WTC11 (cell line): ENCODE data around the gene KSR2.

Source experiments
- CREB1 ChIP-seq: sonication (generic); formaldehyde crosslinking; IDR thresholded peaks from 2 replicates; pipeline ENCODE4 v1.8.0; 2023; ENCODE audit warnings: mild to moderate bottlenecking, missing genetic modification reagents
- CTCF ChIP-seq: fragments of 200-600 bp; IDR thresholded peaks from 2 replicates; pipeline ENCODE4 v1.8.0; 2022; ENCODE audit warnings: antibody characterized with exemption
- NFYB ChIP-seq: sonication (generic); formaldehyde crosslinking; conservative IDR thresholded peaks from 2 replicates; pipeline ENCODE4 v1.8.0; 2022; ENCODE audit warnings: low read depth, missing genetic modification reagents
- NR1H2 ChIP-seq: sonication (generic); formaldehyde crosslinking; IDR thresholded peaks from 2 replicates; pipeline ENCODE4 v1.9.0; 2021; ENCODE audit warnings: mild to moderate bottlenecking, moderate library complexity, missing genetic modification reagents
- ZBTB43 ChIP-seq: sonication (generic); formaldehyde crosslinking; IDR thresholded peaks from 2 replicates; pipeline ENCODE4 v1.8.1; 2023; ENCODE audit warnings: mild to moderate bottlenecking, missing genetic modification reagents
- ZNF232 ChIP-seq: sonication (generic); formaldehyde crosslinking; IDR thresholded peaks from 2 replicates; pipeline ENCODE4 v1.8.0; 2022; ENCODE audit warnings: mild to moderate bottlenecking, missing genetic modification reagents
- TF ChIP-seq, protein P1 (sequence below): sonication (generic); formaldehyde crosslinking; conservative IDR thresholded peaks from 2 replicates; pipeline ENCODE4 v1.8.1; 2023; ENCODE audit warnings: mild to moderate bottlenecking, low read depth, missing genetic modification reagents, moderate library complexity

DNA sequence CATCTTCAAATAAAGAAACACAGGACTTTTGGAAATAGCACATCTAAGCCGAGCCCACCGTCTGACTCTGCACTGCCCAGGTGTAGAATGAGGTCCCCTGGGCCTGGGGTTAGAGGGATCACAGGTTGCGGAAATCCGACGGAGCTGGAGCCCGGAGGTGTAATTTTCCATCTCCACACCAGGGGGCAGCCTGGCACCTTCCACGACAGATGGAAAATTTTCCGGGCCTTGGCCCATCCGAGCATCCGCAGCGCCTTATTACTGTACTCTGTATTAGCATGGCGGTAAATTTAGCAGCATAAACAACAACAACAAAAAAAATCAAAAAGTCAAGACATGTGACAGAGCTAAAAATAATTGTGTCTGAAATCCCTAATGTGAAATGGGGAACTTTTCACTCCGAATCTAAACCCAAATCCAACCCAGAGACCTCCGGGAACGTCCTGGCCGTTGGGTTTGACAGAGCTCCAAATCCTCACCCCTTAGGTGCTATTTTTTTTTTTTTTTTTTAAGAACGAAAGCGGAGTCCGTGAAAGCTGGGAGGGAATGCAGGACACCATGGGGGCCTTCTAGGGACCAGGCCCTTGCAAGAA lies 93.9 kb downstream of the KSR2 start:
- TF ChIP-seq CREB1 (CRISPR knock-in tag) (no peak), ZNF232 (CRISPR knock-in tag) (no peak), CTCF (peak; percentile 94), ZBTB43 (no peak), NFYB (CRISPR knock-in tag) (no peak), NR1H2 (CRISPR knock-in tag) (no peak)
- TF ChIP-seq, protein P1, sequence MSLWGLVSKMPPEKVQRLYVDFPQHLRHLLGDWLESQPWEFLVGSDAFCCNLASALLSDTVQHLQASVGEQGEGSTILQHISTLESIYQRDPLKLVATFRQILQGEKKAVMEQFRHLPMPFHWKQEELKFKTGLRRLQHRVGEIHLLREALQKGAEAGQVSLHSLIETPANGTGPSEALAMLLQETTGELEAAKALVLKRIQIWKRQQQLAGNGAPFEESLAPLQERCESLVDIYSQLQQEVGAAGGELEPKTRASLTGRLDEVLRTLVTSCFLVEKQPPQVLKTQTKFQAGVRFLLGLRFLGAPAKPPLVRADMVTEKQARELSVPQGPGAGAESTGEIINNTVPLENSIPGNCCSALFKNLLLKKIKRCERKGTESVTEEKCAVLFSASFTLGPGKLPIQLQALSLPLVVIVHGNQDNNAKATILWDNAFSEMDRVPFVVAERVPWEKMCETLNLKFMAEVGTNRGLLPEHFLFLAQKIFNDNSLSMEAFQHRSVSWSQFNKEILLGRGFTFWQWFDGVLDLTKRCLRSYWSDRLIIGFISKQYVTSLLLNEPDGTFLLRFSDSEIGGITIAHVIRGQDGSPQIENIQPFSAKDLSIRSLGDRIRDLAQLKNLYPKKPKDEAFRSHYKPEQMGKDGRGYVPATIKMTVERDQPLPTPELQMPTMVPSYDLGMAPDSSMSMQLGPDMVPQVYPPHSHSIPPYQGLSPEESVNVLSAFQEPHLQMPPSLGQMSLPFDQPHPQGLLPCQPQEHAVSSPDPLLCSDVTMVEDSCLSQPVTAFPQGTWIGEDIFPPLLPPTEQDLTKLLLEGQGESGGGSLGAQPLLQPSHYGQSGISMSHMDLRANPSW = no peak
